ENCODE measurements around the gene TMPRSS3.

The TMPRSS3 gene

GRCh38 chr21:42353623-42354022, 42.2 kb downstream of the TMPRSS3 start:
- TF ChIP-seq ZFP3 (CRISPR knock-in tag; IDR thresholded peaks at IDR 0.05) (no peak), ZNF8 (CRISPR knock-in tag; IDR thresholded peaks at IDR 0.05) (no peak), CREB5 (CRISPR knock-in tag; IDR thresholded peaks at IDR 0.05; ENCODE audit: low read depth) (no peak), SNAI2 (CRISPR knock-in tag; IDR thresholded peaks at IDR 0.05) (no peak), PATZ1 (CRISPR knock-in tag; IDR thresholded peaks at IDR 0.05; ENCODE audit: borderline replicate concordance) (no peak), POU6F1 (CRISPR knock-in tag; IDR thresholded peaks at IDR 0.05; ENCODE audit: borderline replicate concordance, low read depth) (no peak), ZNF565 (CRISPR knock-in tag; conservative IDR thresholded peaks at IDR 0.05; ENCODE audit: low read depth) (no peak), OSR1 (CRISPR knock-in tag; IDR thresholded peaks at IDR 0.05) (no peak)
- ATAC-seq: no peak

GRCh38 chr21:42352441-42353095, 43.3 kb downstream of the TMPRSS3 start:
- no peak for ATAC-seq
- TF ChIP-seq ARNTL (CRISPR knock-in tag; IDR thresholded peaks at IDR 0.05; ENCODE audit: borderline replicate concordance, low read depth) (no peak), ESRRG (CRISPR knock-in tag; IDR thresholded peaks at IDR 0.05) (no peak), CSRNP3 (CRISPR knock-in tag; IDR thresholded peaks at IDR 0.05) (no peak), POU6F1 (CRISPR knock-in tag; IDR thresholded peaks at IDR 0.05; ENCODE audit: borderline replicate concordance, low read depth) (no peak), TOX (CRISPR knock-in tag; IDR thresholded peaks at IDR 0.05; ENCODE audit: borderline replicate concordance) (no peak), ZNF565 (CRISPR knock-in tag; conservative IDR thresholded peaks at IDR 0.05; ENCODE audit: low read depth) (no peak)

GRCh38 chr21:42351626-42352440, 44.0 kb downstream of the TMPRSS3 start:
- TF ChIP-seq GLIS3 (CRISPR knock-in tag; IDR thresholded peaks at IDR 0.05): no peak
- no peak for TF ChIP-seq ARNTL (CRISPR knock-in tag; IDR thresholded peaks at IDR 0.05; ENCODE audit: borderline replicate concordance, low read depth)
- TF ChIP-seq TCF4 (CRISPR knock-in tag; IDR thresholded peaks at IDR 0.05; ENCODE audit: borderline replicate concordance): no peak
- no peak for TF ChIP-seq SNAI2 (CRISPR knock-in tag; IDR thresholded peaks at IDR 0.05)
- no peak for TF ChIP-seq CSRNP3 (CRISPR knock-in tag; IDR thresholded peaks at IDR 0.05)
- no peak for TF ChIP-seq BACH2 (CRISPR knock-in tag; IDR thresholded peaks at IDR 0.05; ENCODE audit: borderline replicate concordance)
- TF ChIP-seq TSHZ2 (CRISPR knock-in tag; IDR thresholded peaks at IDR 0.05): no peak
- TF ChIP-seq ZC3H10 (CRISPR knock-in tag; IDR thresholded peaks at IDR 0.05): no peak
- no peak for TF ChIP-seq ZFP3 (CRISPR knock-in tag; IDR thresholded peaks at IDR 0.05)
- TF ChIP-seq CSDC2 (CRISPR knock-in tag; IDR thresholded peaks at IDR 0.05): no peak
- no peak for TF ChIP-seq ISL1 (CRISPR knock-in tag; IDR thresholded peaks at IDR 0.05)

More at GRCh38 chr21:42351626-42352440, 44.0 kb downstream of the TMPRSS3 start:
- ATAC-seq: no peak
